SU-DHL-6 (cell line): ENCODE results near the gene ANKRD39.

Experiments used
- EZH2phosphoT487 ChIP-seq: fragments of 200-600 bp; sonication (generic), shearing (Covaris generic); conservative IDR thresholded peaks from 2 replicates; pipeline ENCODE4 v1.6.1; 2018; ENCODE audit warnings: mild to moderate bottlenecking, antibody characterized with exemption, low read length, moderate library complexity, mixed read lengths
- TF ChIP-seq, protein P1 (sequence below): fragments of 200-600 bp; sonication (generic); IDR thresholded peaks from one replicate; pipeline ENCODE4 v1.5.1; 2017; ENCODE audit warnings: antibody characterized with exemption, mild to moderate bottlenecking, low read length, moderate library complexity; ENCODE audit not compliant: insufficient read depth, poor library complexity, severe bottlenecking

DNA sequence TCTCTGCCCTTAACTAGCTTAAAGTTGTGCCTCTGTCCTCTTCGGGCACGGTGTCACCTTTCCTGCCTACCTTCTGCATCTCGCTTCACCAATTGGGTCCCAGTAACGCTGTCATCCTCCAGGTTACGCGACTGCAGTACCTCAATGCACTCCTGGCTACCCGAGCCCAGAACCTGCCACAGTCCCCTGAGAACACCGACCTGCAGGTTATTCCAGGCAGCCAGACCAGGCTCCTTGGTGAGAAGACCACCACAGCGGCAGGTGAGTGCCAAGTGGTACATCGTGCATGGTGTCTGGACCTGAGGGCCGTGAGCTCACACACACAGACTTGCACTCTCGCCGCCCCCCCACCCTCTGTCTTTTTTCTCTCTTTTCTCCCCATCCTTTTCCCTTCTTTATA lies 28.9 kb downstream of the ANKRD39 start:
- TF ChIP-seq, protein P1, sequence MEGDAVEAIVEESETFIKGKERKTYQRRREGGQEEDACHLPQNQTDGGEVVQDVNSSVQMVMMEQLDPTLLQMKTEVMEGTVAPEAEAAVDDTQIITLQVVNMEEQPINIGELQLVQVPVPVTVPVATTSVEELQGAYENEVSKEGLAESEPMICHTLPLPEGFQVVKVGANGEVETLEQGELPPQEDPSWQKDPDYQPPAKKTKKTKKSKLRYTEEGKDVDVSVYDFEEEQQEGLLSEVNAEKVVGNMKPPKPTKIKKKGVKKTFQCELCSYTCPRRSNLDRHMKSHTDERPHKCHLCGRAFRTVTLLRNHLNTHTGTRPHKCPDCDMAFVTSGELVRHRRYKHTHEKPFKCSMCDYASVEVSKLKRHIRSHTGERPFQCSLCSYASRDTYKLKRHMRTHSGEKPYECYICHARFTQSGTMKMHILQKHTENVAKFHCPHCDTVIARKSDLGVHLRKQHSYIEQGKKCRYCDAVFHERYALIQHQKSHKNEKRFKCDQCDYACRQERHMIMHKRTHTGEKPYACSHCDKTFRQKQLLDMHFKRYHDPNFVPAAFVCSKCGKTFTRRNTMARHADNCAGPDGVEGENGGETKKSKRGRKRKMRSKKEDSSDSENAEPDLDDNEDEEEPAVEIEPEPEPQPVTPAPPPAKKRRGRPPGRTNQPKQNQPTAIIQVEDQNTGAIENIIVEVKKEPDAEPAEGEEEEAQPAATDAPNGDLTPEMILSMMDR, result no peak
- no peak for TF ChIP-seq EZH2phosphoT487
